ENCODE measurements around the gene GNB1L.

Gene GNB1L

GRCh38 chr22:19809741-19810140 is 44.9 kb downstream of the GNB1L start:
- DNase-seq (ENCODE audit: low read depth in 2 of 2), result no peak
- H3K4me3 ChIP-seq (replicated peaks in 1 of 2; ENCODE audit: low read depth in 2 of 2, low read length in 2 of 2), result no peak overlapping the region
- no peak for TF ChIP-seq CTCF (IDR thresholded peaks at IDR 0.05; ENCODE audit: low read depth, low read length)

- no peak for TF ChIP-seq CTCF (IDR thresholded peaks at IDR 0.05; ENCODE audit: low read depth, low read length)
- DNase-seq (ENCODE audit: low read depth in 2 of 2), result no peak
These were observed 45.7 kb downstream of the GNB1L start for GRCh38 chr22:19808873-19809478.

GRCh38 chr22:19807914-19808872 is 46.5 kb downstream of the GNB1L start:
- DNase-seq (ENCODE audit: low read depth in 2 of 2), result no peak
- H3K4me3 ChIP-seq (replicated peaks in 1 of 2; ENCODE audit: low read depth in 2 of 2, low read length in 2 of 2), result no peak overlapping the region
- no peak for TF ChIP-seq CTCF (IDR thresholded peaks at IDR 0.05; ENCODE audit: low read depth, low read length)

More at GRCh38 chr22:19808873-19809478, 45.7 kb downstream of the GNB1L start:
- no peak overlapping the region for H3K4me3 ChIP-seq (replicated peaks in 1 of 2; ENCODE audit: low read depth in 2 of 2, low read length in 2 of 2)

GRCh38 chr22:19807161-19807913 is 47.3 kb downstream of the GNB1L start:
- no peak for DNase-seq (ENCODE audit: low read depth in 2 of 2)
- no peak for TF ChIP-seq CTCF (IDR thresholded peaks at IDR 0.05; ENCODE audit: low read depth, low read length)
- no peak overlapping the region for H3K4me3 ChIP-seq (replicated peaks in 1 of 2; ENCODE audit: low read depth in 2 of 2, low read length in 2 of 2)

GRCh38 chr22:19806213-19807160 is 48.2 kb downstream of the GNB1L start:
- no peak overlapping the region for H3K4me3 ChIP-seq (replicated peaks in 1 of 2; ENCODE audit: low read depth in 2 of 2, low read length in 2 of 2)
- no peak for TF ChIP-seq CTCF (IDR thresholded peaks at IDR 0.05; ENCODE audit: low read depth, low read length)
- no peak for DNase-seq (ENCODE audit: low read depth in 2 of 2)

- no peak for DNase-seq (ENCODE audit: low read depth in 2 of 2)
- no peak overlapping the region for H3K4me3 ChIP-seq (replicated peaks in 1 of 2; ENCODE audit: low read depth in 2 of 2, low read length in 2 of 2)
- TF ChIP-seq CTCF (IDR thresholded peaks at IDR 0.05; ENCODE audit: low read depth, low read length), result no peak
These were observed 48.9 kb downstream of the GNB1L start for GRCh38 chr22:19805821-19806212.

Data from cardiac fibroblast (primary cell).